GM18907 (cell line): Measurements from ENCODE around the gene MON2.
"Not testable (repeated sequence)": the region's sequence is repeated elsewhere in the genome, so short reads cannot be mapped to it uniquely, and the experiment has no call there.

Source experiments
- ATAC-seq: cut with Tn5 transposase; IDR thresholded peaks from one replicate; pipeline ENCODE4 v1.9.1; 2021; ENCODE audit warnings: mild to moderate bottlenecking, moderate library complexity; ENCODE audit not compliant: unreplicated experiment

Gene MON2

GRCh38 chr12:62542814-62543213 is 76.2 kb downstream of the MON2 start:
- ATAC-seq, result no peak

GRCh38 chr12:62543324-62543723 is 76.7 kb downstream of the MON2 start:
- no peak for ATAC-seq

- ATAC-seq, result no peak
Measured at GRCh38 chr12:62543741-62544140, 77.1 kb downstream of the MON2 start.

GRCh38 chr12:62552906-62553556 is 86.4 kb downstream of the MON2 start:
- ATAC-seq, result no peak

DNA sequence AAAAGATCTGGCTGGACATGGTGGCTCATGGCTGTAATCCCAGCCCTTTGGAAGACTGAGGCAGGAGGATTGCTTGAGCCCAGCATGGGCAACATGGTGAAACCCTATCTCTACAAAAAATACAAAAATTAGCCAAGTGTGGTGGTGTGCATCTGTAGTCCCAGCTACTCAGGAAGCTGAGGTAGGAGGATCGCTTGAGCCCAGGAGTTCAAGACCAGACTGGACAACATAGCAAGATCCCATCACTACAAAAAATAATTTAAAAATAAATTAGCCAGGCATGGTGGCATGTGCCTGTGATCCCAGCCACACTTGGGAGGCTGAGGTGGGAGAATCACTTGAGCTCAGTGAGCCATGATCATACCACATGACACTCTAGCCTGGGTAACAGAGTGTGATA is 92.7 kb downstream of the MON2 start:
- ATAC-seq, result not testable (repeated sequence)

GRCh38 chr12:62562846-62563245 is 96.2 kb downstream of the MON2 start:
- no peak for ATAC-seq

GRCh38 chr12:62575036-62575435 is 108.4 kb downstream of the MON2 start:
- no peak for ATAC-seq

GRCh38 chr12:62576503-62576902 is 109.9 kb downstream of the MON2 start:
- no peak for ATAC-seq

- no peak for ATAC-seq
Measured at GRCh38 chr12:62578726-62579125, 112.1 kb downstream of the MON2 start.

GRCh38 chr12:62581288-62582064 is 114.8 kb downstream of the MON2 start:
- peak; percentile 61 for ATAC-seq

- no peak for ATAC-seq
Measured at GRCh38 chr12:62582065-62582366, 115.4 kb downstream of the MON2 start.

DNA sequence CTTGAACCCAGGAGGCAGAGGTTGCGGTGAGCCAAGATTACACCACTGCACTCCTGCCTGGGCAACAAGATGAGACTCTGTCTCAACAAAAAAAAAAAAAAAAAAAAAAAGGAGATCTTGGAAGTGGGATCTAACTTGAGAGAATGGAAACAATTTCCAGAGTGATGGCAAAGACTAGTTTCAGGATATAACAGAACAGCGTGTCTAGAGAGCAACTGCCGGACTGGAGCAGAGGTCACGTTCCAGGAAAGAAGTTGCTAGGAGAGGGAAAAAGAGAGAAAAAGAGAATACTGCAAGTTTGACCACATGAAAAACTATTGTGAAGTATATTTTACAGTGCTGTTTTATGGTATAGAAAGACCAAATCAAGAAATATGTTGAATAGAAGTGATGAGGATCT is 118.0 kb downstream of the MON2 start:
- ATAC-seq, result no peak

GRCh38 chr12:62586850-62587249 is 120.2 kb downstream of the MON2 start:
- ATAC-seq, result no peak

DNA sequence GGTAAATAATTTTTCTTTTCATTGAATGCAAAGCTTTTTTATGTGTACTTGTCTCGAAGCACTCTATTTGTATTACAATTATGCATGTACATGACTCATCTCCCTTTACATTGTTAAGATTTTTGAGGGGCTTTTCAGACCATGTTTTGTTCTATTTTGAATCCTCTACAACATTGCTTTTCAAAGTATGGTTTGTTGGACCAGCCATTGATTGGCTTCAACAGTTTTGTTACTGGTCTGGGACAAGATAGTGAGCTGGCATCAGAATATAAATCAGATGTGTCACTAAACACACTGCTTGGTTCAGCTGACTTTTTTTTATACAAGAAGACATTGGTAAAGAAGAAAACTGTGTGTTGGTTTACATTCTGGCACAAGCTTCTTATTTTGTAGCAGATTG is 122.3 kb downstream of the MON2 start:
- ATAC-seq, result no peak

- ATAC-seq, result no peak
Measured at GRCh38 chr12:62597253-62597652, 130.6 kb downstream of the MON2 start.

- ATAC-seq, result no peak
Measured at GRCh38 chr12:62598846-62599245, 132.2 kb downstream of the MON2 start.

GRCh38 chr12:62599854-62600437 is 133.3 kb downstream of the MON2 start:
- ATAC-seq, result no peak

DNA sequence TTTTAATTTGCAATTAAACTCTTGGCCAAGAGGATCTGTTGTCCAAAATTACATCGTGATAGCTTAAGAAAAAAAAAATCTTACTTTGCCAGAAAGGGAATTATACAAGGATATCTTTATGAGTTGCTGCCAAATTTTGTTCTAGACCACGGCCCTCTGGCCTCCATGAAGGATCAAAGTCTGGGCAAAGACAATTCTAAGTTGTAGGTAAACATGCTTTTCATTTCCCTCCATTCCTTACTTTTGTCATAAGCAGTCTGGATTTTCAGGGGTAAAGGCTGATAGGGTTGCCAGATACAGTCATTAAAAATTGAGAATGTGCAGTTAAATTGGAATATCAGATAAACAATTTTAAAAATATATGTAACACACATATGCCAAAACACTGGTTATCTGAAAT is 135.1 kb downstream of the MON2 start:
- ATAC-seq, result no peak

GRCh38 chr12:62602255-62603060 is 135.8 kb downstream of the MON2 start:
- peak; percentile 75 for ATAC-seq

GRCh38 chr12:62603061-62603810 is 136.6 kb downstream of the MON2 start:
- peak; percentile 77 for ATAC-seq

GRCh38 chr12:62603811-62604098 is 137.1 kb downstream of the MON2 start:
- ATAC-seq, result no peak
